Pancreas (tissue), 10 donors: ENCODE results near the gene MCM3AP. TPM values are rescaled to one million over a fixed set of nuclear protein-coding genes. Genes with fewer than 3 reads are reported as not detected.
"Not testable (repeated sequence)": the region's sequence is repeated elsewhere in the genome, so short reads cannot be mapped to it uniquely, and the experiment has no call there.

Experiments
- ATAC-seq, 4 donors: fragments of 200-7000 bp; cut with Tn5 transposase; one replicate each; pipeline versions ENCODE4 v1.8.0 to v1.9.1; 2020; ENCODE audit warnings: mild to moderate bottlenecking in 4 of 4, moderate library complexity in 4 of 4
- DNase-seq, 6 donors: peaks; one replicate each; pipeline ENCODE4 v3.0.0-alpha.2; 2020
- FAIRE-seq: peaks from 2 replicates; lab custom pipeline; 2012; peaks lifted over from hg19 to GRCh38; lab: Jason Lieb, UNC
- H3K27ac ChIP-seq, 4 donors: fragments of 200-600 bp; sonication (generic); 1 replicate in 3 of 4; 2 replicates in 1 of 4; pipeline versions ENCODE4 v1.5.0 to v1.8.0; 2020
- H3K27me3 ChIP-seq, 4 donors: fragments of 200-600 bp; one replicate each; pipeline ENCODE4 v1.8.0; 2021
- H3K36me3 ChIP-seq, 3 donors: fragments of 200-600 bp; sonication (generic) in 1 of 3; one replicate each; pipeline versions ENCODE4 v1.5.0 to v1.8.0; 2020 to 2021
- H3K4me1 ChIP-seq, 3 donors: fragments of 200-600 bp; one replicate each; pipeline ENCODE4 v1.8.0; 2021
- H3K4me3 ChIP-seq, 4 donors: fragments of 200-600 bp; sonication (generic) in 2 of 4; one replicate each; pipeline versions ENCODE4 v1.5.0 to v1.8.0; 2020 to 2021
- H3K9me3 ChIP-seq, 4 donors: fragments of 200-600 bp; one replicate each; pipeline ENCODE4 v1.8.0; 2021
- WGBS, 2 donors: extraction: QIAGEN DNeasy Blood & Tissue Kit; methylation state at CpG; one replicate each; pipeline ENCODE4 v1.1.7; 2013; 5-methylcytosine and 5-hydroxymethylcytosine counted together
- intact Hi-C, 3 donors: fragments of 100-400 bp; cut with DNase I; formaldehyde crosslinking; loops; one replicate each; pipeline versions ENCODE4 v1.11.1 to v1.14.2; 2022
- polyA plus RNA-seq, 2 donors: library from polyadenylated mRNA; stranded (reverse); fragments of 200-250 nt; gene quantifications; one replicate each; pipeline ENCODE4 v1.2.3, GENCODE V29; 2013
- total RNA-seq, 6 donors: library from RNA; stranded (reverse); fragmentation: NEBNext Ultra II Directional in 4 of 6; extraction: Animal tissue kit (Norgen Biotek cat#: 25700) in 4 of 6; gene quantifications; one replicate each; pipeline versions ENCODE4 v1.2.1 to v1.2.4, GENCODE V29; 2021 to 2023
- TF ChIP-seq, protein P1 (sequence below), 4 donors: fragments of 200-600 bp; sonication (generic) in 3 of 4; IDR thresholded peaks; one replicate each; pipeline versions ENCODE4 v1.5.0 to v1.8.0; 2021; ENCODE audit warnings: antibody characterized with exemption in 4 of 4
- donor health status: healthy with polysubstance abuse.
- donor health status: DM: no; HTN: no; CAD: no; lungs with moderate emphysema.
- donor health status: DM: no; HTN: no; CAD: no.
- donor health status: control.
- donor health status: control.
- donor health status: Bipolar disorder and iron deficiency.
- donor health status: DM: yes; HTN: yes; CAD: no.
- donor health status: DM: no; HTN: no; CAD: no.
- donor health status: DM: no; HTN: no; CAD: no.
- donor health status: DM: yes; HTN: yes; CAD: no.

Gene MCM3AP
- total and polyA plus RNA-seq, 8 donors: 30.6 to 59.4 (median 38.0) TPM

DNA sequence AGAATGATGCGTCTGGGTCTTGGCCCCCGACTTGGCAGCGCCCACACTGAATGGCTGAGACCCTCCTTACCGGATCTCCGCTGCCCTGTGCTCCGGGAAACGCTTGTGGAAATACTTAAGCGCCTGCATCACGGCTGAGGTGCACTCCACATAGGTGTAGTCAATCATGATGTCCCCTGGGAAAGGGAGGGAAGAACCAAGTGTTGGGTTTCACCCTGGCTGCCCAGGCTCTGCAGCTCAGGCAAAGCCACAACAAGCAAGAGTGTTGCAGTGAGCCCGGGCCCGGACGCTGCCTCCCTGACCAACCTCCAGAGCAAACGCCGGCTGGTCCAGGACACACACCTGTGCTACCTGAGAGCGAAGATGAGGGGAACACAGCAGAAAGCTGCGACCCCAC, 79.6 kb downstream of the MCM3AP start:
- intact Hi-C loops: no loop called here
- 93 to 95% methylated on average over 16 of the region's 16 CpGs for WGBS, 2 donors
- Histone ChIP-seq H3K36me3 (peaks cover 0 to 11% (median 11%) of the 10 kb centered on the region in 3 donors), H3K9me3 (no peaks in the 10 kb centered on the region), H3K27ac (no peak overlapping the region), H3K4me1 (no peaks in the 10 kb centered on the region), H3K4me3 (no peak overlapping the region), H3K27me3 (no peaks in the 10 kb centered on the region)
- DNase-seq (peak in 1 of 6 donors; percentile 27), ATAC-seq (no peak), FAIRE-seq (no peak)
- TF ChIP-seq, protein P1, sequence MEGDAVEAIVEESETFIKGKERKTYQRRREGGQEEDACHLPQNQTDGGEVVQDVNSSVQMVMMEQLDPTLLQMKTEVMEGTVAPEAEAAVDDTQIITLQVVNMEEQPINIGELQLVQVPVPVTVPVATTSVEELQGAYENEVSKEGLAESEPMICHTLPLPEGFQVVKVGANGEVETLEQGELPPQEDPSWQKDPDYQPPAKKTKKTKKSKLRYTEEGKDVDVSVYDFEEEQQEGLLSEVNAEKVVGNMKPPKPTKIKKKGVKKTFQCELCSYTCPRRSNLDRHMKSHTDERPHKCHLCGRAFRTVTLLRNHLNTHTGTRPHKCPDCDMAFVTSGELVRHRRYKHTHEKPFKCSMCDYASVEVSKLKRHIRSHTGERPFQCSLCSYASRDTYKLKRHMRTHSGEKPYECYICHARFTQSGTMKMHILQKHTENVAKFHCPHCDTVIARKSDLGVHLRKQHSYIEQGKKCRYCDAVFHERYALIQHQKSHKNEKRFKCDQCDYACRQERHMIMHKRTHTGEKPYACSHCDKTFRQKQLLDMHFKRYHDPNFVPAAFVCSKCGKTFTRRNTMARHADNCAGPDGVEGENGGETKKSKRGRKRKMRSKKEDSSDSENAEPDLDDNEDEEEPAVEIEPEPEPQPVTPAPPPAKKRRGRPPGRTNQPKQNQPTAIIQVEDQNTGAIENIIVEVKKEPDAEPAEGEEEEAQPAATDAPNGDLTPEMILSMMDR (IDR thresholded peaks at IDR 0.05): no peak

DNA sequence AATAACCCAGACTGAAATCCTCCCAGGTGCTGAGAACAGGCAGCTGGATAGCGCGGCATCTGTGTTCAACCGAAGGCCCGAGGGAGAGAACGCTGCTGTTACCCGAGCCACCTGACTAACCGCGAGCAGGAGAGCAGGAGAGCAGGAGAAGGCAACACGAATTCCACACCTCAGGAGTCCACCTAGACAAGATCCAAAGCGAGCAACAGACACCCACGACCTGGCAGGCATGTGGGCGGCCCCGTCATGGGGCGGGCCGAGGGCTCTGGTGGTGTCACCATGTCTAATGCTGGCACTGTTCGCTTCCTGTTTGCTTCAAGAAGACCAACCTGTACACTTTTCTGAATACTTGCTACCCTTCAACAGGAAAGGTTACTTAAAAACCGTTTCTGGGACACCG, 80.2 kb downstream of the MCM3AP start:
- FAIRE-seq (no peak), ATAC-seq (no peak), DNase-seq (peak in 2 of 6 donors; percentile 30 to 41)
- Histone ChIP-seq H3K4me1 (no peaks in the 10 kb centered on the region), H3K27me3 (no peaks in the 10 kb centered on the region), H3K36me3 (peaks cover 0 to 12% (median 11%) of the 10 kb centered on the region in 3 donors), H3K4me3 (no peak overlapping the region), H3K9me3 (no peaks in the 10 kb centered on the region), H3K27ac (no peak overlapping the region)
- 87% methylated on average over 18 of the region's 18 CpGs for WGBS, 2 donors
- TF ChIP-seq, protein P1 (IDR thresholded peaks at IDR 0.05): no peak
- intact Hi-C loops: no loop called here

DNA sequence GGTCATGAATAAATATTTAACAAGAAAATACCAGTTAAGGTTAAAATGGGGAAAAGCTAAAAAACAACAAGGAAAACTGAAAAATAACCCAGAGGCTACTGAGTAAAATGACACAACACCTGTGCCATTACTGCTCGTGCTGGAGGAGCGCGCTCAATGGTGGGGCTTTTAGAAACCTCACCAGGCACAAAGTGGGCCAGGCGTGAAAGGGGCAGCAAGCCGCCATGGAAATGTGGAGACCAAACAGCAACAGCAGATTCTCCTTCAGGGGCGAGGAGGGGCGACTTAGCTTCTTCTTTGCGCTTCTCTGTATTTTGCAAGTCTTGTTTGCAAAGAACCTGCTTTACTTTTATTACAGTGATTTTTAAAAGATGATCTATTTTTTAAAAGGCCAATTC, 82.2 kb downstream of the MCM3AP start:
- H3K36me3 ChIP-seq: peaks cover 0 to 22% (median 11%) of the 10 kb centered on the region in 3 donors
- H3K4me1 ChIP-seq: no peaks in the 10 kb centered on the region
- WGBS, 2 donors: 96 to 97% methylated on average over 8 of the region's 8 CpGs
- TF ChIP-seq, protein P1 (IDR thresholded peaks at IDR 0.05): no peak
- no peak overlapping the region for H3K27ac ChIP-seq
- H3K9me3 ChIP-seq: no peaks in the 10 kb centered on the region
- H3K4me3 ChIP-seq: no peak overlapping the region
- FAIRE-seq (no peak), DNase-seq (peak in 2 of 6 donors; percentile 12 to 18), ATAC-seq (no peak)
- H3K27me3 ChIP-seq: no peaks in the 10 kb centered on the region
- intact Hi-C loops: no loop called here

DNA sequence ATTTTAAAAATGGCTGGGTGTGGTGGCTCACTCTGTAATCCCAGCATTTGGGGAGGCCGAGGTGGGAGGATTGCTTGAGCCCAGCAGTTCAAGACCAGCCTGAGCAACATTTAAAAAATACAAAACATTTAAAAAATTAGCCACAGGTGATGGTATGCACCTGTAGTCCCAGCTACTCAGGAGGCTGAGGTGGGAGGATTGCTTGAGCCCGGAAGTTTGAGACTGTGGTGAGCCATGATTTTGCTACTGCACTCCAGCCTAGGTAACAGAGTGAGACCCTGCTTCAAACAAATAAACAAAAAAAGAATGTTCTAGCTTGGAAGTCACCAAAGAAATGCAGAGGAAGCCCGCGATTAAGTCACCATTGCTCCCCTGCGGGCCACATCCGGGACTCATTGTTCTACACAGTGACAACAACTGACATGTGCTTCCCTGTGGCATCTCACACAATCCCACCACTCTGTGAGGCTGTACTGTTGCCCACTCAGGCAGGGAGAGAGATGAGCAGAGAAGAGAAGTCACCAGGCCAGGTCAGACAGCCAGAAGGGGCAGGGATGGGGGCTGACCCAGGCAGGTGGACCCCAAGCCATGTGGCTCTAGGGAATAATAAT, 82.7 kb downstream of the MCM3AP start:
- intact Hi-C loops: no loop called here
- H3K27me3 ChIP-seq: no peaks in the 10 kb centered on the region
- peaks cover 0 to 22% (median 11%) of the 10 kb centered on the region in 3 donors for H3K36me3 ChIP-seq
- H3K4me3 ChIP-seq: no peak overlapping the region
- FAIRE-seq (no peak), ATAC-seq (no peak), DNase-seq (no peak)
- H3K9me3 ChIP-seq: no peaks in the 10 kb centered on the region
- H3K27ac ChIP-seq: no peak overlapping the region
- WGBS, 2 donors: 92 to 94% methylated on average over 6 of the region's 6 CpGs
- TF ChIP-seq, protein P1 (IDR thresholded peaks at IDR 0.05): no peak
- H3K4me1 ChIP-seq: no peaks in the 10 kb centered on the region

DNA sequence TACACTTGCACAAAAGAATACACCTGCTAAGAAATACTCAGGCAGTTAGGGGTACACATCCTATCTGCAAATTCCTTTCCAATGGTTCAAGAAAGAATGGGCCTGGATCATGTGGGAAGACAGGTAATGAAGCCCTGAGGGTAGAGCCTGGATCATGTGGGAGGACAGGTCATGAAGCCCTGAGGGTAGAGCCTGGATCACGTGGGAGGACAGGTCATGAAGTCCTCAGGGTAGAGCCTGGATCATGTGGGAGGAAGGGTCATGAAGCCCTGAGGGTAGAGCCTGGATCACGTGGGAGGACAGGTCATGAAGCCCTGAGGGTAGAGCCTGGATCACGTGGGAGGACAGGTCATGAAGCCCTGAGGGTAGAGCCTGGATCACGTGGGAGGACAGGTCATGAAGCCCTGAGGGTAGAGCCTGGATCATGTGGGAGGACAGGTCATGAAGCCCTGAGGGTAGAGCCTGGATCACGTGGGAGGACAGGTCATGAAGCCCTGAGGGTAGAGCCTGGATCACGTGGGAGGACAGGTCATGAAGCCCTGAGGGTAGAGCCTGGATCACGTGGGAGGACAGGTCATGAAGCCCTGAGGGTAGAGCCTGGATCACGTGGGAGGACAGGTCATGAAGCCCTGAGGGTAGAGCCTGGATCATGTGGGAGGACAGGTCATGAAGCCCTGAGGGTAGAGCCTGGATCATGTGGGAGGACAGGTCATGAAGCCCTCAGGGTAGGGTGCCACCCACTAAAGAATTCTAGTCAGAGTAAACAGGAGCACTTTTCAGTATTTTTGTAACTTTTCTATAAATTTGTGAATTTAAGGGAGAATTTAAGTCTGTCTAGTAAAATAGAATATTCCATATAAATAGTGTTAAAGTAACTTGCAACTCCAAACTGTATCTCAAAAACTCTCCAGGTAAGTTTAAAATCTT, 84.3 kb downstream of the MCM3AP start:
- H3K27me3 ChIP-seq, H3K9me3 ChIP-seq, H3K27ac ChIP-seq, H3K4me1 ChIP-seq, FAIRE-seq, intact Hi-C loops, ATAC-seq, H3K4me3 ChIP-seq, DNase-seq: not testable (repeated sequence)
- peaks cover 0 to 26% (median under 1%) of the 10 kb centered on the region in 3 donors for H3K36me3 ChIP-seq
- WGBS, 2 donors: 85 to 86% methylated on average over 2 to 3 of the region's 8 CpGs
